Measurements from ENCODE around the gene BCL11B. TPM values are rescaled to one million over a fixed set of nuclear protein-coding genes. Genes with fewer than 3 reads are reported as not detected.

Gene BCL11B
- total RNA-seq, 1 experiment from 2014 or later = 0.24 TPM

DNA sequence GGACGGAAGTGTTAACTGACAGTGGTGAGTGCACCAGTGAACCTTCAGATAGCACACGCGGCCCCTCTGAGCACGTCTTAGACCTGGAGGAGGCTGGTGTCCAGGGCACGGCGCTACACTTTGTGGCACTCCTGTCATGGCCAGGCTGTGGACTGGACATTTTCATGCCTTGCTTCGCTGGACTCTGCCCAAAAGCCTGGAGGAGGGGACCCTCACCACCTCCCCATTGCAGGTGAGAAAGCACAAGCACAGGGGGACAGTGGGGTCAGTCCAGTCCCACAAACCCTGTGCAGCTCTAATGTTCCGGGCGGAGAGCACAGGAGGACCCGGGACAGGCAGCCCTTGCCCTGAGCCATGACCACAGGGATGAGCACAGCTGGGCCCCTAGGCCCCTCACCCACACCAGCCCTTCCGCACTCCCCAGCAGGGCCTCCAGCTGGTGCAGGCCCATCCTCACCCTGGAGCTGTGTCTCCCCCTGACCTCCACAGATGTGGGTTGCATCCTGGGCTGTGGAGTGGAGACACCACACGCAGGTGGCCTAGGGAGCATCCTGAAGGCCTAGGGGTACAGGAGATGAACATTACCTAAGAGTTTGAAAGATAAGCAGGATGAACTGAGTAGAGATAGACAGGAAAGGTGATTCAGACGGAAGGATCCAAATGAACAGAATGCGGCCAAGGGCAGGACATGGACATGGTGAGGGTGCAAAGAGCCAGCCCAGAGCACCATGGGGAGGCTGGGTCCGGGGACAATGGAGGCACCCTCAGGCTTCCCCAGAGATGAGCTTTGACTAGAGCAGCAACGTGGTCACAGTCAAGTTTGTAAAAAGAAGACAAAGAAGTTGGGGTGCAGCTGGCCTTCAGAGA, 132.8 kb downstream of the BCL11B start:
- Mint-ChIP-seq H3K27me3 (ENCODE audit: unreplicated experiment) (peaks cover 49% of the 10 kb centered on the region), H3K4me1 (ENCODE audit: low read depth, unreplicated experiment) (no peaks in the 10 kb centered on the region), H3K27ac (ENCODE audit: unreplicated experiment) (no peak overlapping the region), H3K4me3 (ENCODE audit: low read depth, unreplicated experiment) (no peak overlapping the region), H3K9me3 (ENCODE audit: low read depth, unreplicated experiment) (no peaks in the 10 kb centered on the region), H3K36me3 (ENCODE audit: insufficient read depth, unreplicated experiment) (no peaks in the 10 kb centered on the region)
- no TSS peak for BruUV-seq (replicated peaks)
- CTCF ChIA-PET = no interaction called here
- TF ChIP-seq, protein P1, sequence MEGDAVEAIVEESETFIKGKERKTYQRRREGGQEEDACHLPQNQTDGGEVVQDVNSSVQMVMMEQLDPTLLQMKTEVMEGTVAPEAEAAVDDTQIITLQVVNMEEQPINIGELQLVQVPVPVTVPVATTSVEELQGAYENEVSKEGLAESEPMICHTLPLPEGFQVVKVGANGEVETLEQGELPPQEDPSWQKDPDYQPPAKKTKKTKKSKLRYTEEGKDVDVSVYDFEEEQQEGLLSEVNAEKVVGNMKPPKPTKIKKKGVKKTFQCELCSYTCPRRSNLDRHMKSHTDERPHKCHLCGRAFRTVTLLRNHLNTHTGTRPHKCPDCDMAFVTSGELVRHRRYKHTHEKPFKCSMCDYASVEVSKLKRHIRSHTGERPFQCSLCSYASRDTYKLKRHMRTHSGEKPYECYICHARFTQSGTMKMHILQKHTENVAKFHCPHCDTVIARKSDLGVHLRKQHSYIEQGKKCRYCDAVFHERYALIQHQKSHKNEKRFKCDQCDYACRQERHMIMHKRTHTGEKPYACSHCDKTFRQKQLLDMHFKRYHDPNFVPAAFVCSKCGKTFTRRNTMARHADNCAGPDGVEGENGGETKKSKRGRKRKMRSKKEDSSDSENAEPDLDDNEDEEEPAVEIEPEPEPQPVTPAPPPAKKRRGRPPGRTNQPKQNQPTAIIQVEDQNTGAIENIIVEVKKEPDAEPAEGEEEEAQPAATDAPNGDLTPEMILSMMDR (IDR thresholded peaks at IDR 0.05; ENCODE audit: unreplicated experiment) = no peak
- DNase-seq = no peak
- intact Hi-C loops (cut with micrococcal nuclease; ENCODE audit: unreplicated experiment) = no loop called here

- DNase-seq = no peak
- peaks cover 49% of the 10 kb centered on the region for H3K27me3 Mint-ChIP-seq (ENCODE audit: unreplicated experiment)
- H3K27ac Mint-ChIP-seq (ENCODE audit: unreplicated experiment) = no peak overlapping the region
- no peaks in the 10 kb centered on the region for H3K36me3 Mint-ChIP-seq (ENCODE audit: insufficient read depth, unreplicated experiment)
- intact Hi-C loops (cut with micrococcal nuclease; ENCODE audit: unreplicated experiment) = no loop called here
- H3K4me1 Mint-ChIP-seq (ENCODE audit: low read depth, unreplicated experiment) = no peaks in the 10 kb centered on the region
- H3K9me3 Mint-ChIP-seq (ENCODE audit: low read depth, unreplicated experiment) = no peaks in the 10 kb centered on the region
- CTCF ChIA-PET = no interaction called here
- BruUV-seq (replicated peaks) = no TSS peak
- TF ChIP-seq, protein P1 (IDR thresholded peaks at IDR 0.05; ENCODE audit: unreplicated experiment) = no peak
- H3K4me3 Mint-ChIP-seq (ENCODE audit: low read depth, unreplicated experiment) = no peak overlapping the region
These were observed 134.0 kb downstream of the BCL11B start for GRCh38 chr14:99137913-99138571.

DNA sequence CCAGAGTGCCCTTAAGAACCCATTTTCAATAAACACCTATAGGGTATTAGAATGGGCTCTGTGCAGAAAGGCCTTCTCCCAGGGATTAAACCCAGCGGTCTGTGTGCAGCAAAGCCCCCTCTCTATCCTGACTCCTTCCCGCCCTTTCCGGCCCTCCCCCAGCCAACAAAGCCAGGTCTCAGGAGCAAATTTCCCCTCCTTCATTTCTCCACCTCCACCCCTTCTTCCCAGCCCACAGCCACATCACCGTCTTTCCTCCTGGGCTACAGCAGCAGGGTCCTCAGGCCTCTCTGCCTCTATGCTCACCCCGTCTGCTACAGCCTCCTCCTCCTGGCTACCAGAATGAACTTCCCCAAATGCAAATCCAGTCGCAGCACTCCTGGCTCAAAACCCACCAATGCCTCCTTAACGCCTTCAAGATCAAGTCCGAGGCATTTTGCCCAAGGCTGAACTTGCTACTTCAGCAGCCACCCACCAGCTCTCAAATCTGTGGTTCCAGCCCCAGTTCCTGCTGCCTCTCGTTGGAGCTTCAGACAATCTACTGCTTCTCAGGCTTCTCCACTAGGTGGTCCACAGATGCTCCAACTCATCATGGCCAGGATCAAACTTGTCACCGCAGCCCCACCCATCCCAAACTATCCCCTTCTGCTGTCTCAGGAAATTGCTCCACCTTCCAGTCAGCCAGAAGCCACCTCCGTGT, 134.8 kb downstream of the BCL11B start:
- Mint-ChIP-seq H3K27ac (ENCODE audit: unreplicated experiment) (no peak overlapping the region), H3K9me3 (ENCODE audit: low read depth, unreplicated experiment) (no peaks in the 10 kb centered on the region), H3K36me3 (ENCODE audit: insufficient read depth, unreplicated experiment) (no peaks in the 10 kb centered on the region), H3K4me3 (ENCODE audit: low read depth, unreplicated experiment) (no peak overlapping the region), H3K27me3 (ENCODE audit: unreplicated experiment) (peaks cover 49% of the 10 kb centered on the region), H3K4me1 (ENCODE audit: low read depth, unreplicated experiment) (no peaks in the 10 kb centered on the region)
- CTCF ChIA-PET = interaction anchor here (0.5 kb wide), 1 partner anchor 922 kb away, joined by 3 read pairs; no protein-coding TSS in a partner anchor
- TF ChIP-seq, protein P1 (IDR thresholded peaks at IDR 0.05; ENCODE audit: unreplicated experiment) = no peak
- no peak for DNase-seq
- BruUV-seq (replicated peaks) = no TSS peak
- intact Hi-C loops (cut with micrococcal nuclease; ENCODE audit: unreplicated experiment) = no loop called here

DNA sequence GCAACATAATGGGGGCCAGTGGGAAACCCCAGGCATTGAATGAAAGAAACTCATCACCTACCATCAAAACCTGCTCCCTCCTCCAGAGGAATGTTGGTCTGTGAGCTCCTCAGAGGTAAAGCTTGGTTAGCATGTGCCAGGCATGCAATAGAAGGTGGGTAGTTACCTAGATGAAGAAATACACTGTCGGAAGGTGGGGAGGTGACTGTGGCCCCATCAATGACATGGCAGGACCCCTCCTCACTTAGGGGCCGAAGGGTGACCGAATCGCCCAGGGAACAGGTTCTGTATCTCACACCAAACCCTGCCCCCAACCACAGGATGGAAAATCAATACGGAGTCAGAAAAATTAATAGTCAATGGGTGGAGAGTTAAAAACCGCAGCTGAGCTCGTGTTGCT, 135.6 kb downstream of the BCL11B start:
- TF ChIP-seq, protein P1 (IDR thresholded peaks at IDR 0.05; ENCODE audit: unreplicated experiment) = no peak
- H3K27me3 Mint-ChIP-seq (ENCODE audit: unreplicated experiment) = peaks cover 49% of the 10 kb centered on the region
- DNase-seq = no peak
- no peaks in the 10 kb centered on the region for H3K36me3 Mint-ChIP-seq (ENCODE audit: insufficient read depth, unreplicated experiment)
- no peak overlapping the region for H3K4me3 Mint-ChIP-seq (ENCODE audit: low read depth, unreplicated experiment)
- CTCF ChIA-PET = interaction anchor here (0.5 kb wide), 1 partner anchor 921 kb away, joined by 3 read pairs; no protein-coding TSS in a partner anchor
- intact Hi-C loops (cut with micrococcal nuclease; ENCODE audit: unreplicated experiment) = no loop called here
- BruUV-seq (replicated peaks) = no TSS peak
- no peaks in the 10 kb centered on the region for H3K4me1 Mint-ChIP-seq (ENCODE audit: low read depth, unreplicated experiment)
- no peak overlapping the region for H3K27ac Mint-ChIP-seq (ENCODE audit: unreplicated experiment)
- no peaks in the 10 kb centered on the region for H3K9me3 Mint-ChIP-seq (ENCODE audit: low read depth, unreplicated experiment)
